ENCODE measurements around the gene KLK8.

DNA sequence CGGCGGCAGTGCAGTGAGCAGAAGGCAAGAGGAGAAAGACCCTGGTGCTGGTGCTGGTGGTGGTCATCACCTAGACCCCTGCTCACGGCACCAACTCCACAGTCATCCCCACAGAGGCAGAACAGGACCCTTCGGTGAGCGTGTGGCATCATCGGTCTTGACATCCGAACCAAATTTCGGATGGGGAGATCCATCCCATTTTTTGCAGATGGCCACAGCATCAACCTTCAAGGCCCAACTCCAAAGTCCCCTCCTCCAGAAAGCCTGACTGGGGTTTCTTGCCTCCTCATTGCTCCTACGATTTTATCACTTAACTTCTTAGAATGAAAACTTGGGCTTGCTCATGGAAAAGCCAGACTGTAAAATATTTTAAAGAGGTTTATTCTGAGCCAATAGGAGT is 42.1 kb upstream of the KLK8 start:
- TF ChIP-seq, protein P1, sequence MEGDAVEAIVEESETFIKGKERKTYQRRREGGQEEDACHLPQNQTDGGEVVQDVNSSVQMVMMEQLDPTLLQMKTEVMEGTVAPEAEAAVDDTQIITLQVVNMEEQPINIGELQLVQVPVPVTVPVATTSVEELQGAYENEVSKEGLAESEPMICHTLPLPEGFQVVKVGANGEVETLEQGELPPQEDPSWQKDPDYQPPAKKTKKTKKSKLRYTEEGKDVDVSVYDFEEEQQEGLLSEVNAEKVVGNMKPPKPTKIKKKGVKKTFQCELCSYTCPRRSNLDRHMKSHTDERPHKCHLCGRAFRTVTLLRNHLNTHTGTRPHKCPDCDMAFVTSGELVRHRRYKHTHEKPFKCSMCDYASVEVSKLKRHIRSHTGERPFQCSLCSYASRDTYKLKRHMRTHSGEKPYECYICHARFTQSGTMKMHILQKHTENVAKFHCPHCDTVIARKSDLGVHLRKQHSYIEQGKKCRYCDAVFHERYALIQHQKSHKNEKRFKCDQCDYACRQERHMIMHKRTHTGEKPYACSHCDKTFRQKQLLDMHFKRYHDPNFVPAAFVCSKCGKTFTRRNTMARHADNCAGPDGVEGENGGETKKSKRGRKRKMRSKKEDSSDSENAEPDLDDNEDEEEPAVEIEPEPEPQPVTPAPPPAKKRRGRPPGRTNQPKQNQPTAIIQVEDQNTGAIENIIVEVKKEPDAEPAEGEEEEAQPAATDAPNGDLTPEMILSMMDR (conservative IDR thresholded peaks at IDR 0.05 in 1 of 2, IDR thresholded peaks at IDR 0.05 in 1 of 2; ENCODE audit: extremely low read depth in 1 of 2, insufficient read depth in 1 of 2, low read depth in 1 of 2, low read length in 2 of 2): no peak
- TF ChIP-seq EZH2 (IDR thresholded peaks at IDR 0.05; ENCODE audit: borderline replicate concordance, low read length): no peak
